Renal cortex interstitium (tissue), 3 donors: ENCODE data around the gene CCDC154. TPM values are rescaled to one million over a fixed set of nuclear protein-coding genes. Genes with fewer than 3 reads are reported as not detected.

Experiments used
- polyA plus RNA-seq, 3 donors: library from polyadenylated mRNA; unstranded; fragments of 120-200 nt; gene quantifications; one replicate each; pipeline ENCODE4 v1.2.1, GENCODE V29; 2013; ENCODE audit not compliant: insufficient read length in 3 of 3

The CCDC154 gene
- polyA plus RNA-seq, 3 donors: 2.0 to 3.9 (median 3.6) TPM

Other genes starting within 250 kb of the CCDC154 start
- gene TPSG1, start 219.3 kb downstream of the CCDC154 start, polyA plus RNA-seq: 1 to 10 TPM; 1.1 to 1.7 (median 1.1) TPM
- gene TPSB2, start 214.4 kb downstream of the CCDC154 start, polyA plus RNA-seq: under 1 TPM in 1 of 3 donors, not detected in 2; 0.37 TPM
- gene TPSAB1, start 203.9 kb downstream of the CCDC154 start, polyA plus RNA-seq: under 1 TPM in 1 of 3 donors, not detected in 2; 0.22 TPM
- gene TPSD1, start 188.5 kb downstream of the CCDC154 start, polyA plus RNA-seq: under 1 TPM in 1 of 3 donors, not detected in 2; 0.95 TPM
- 100 to 1,000 TPM; 151 to 176 (median 155) TPM for gene UBE2I, start 134.9 kb downstream of the CCDC154 start, polyA plus RNA-seq
- 10 to 100 TPM in 1 of 3 donors, 1 to 10 TPM in 2; 5.3 to 14.6 (median 6.6) TPM for gene BAIAP3, start 110.9 kb downstream of the CCDC154 start, polyA plus RNA-seq
- gene TSR3, start 92.7 kb downstream of the CCDC154 start, polyA plus RNA-seq: 10 to 100 TPM; 34.7 to 57.8 (median 54.9) TPM
- 10 to 100 TPM; 49.2 to 76.7 (median 65.5) TPM for gene GNPTG, start 92.6 kb downstream of the CCDC154 start, polyA plus RNA-seq
- gene UNKL, start 29.9 kb downstream of the CCDC154 start, polyA plus RNA-seq: 10 to 100 TPM; 16.2 to 30.6 (median 20.0) TPM
- gene UQCC4, start 23.8 kb downstream of the CCDC154 start, polyA plus RNA-seq: 10 to 100 TPM; 11.4 to 16.3 (median 13.6) TPM
- not detected for gene PERCC1, start 13.5 kb downstream of the CCDC154 start, polyA plus RNA-seq
- 10 to 100 TPM; 44.9 to 62.2 (median 51.7) TPM for gene CLCN7, start 30.5 kb upstream of the CCDC154 start, polyA plus RNA-seq
- gene PTX4, start 44.4 kb upstream of the CCDC154 start, polyA plus RNA-seq: under 1 TPM in 1 of 3 donors, not detected in 2; 0.09 TPM
- gene TELO2, start 48.8 kb upstream of the CCDC154 start, polyA plus RNA-seq: 10 to 100 TPM; 24.1 to 46.2 (median 38.0) TPM
- 10 to 100 TPM; 15.9 to 23.6 (median 22.6) TPM for gene TMEM204, start 89.1 kb upstream of the CCDC154 start, polyA plus RNA-seq
- gene IFT140, start 167.5 kb upstream of the CCDC154 start, polyA plus RNA-seq: 10 to 100 TPM; 36.2 to 45.5 (median 44.1) TPM
- 10 to 100 TPM; 20.0 to 30.0 (median 21.2) TPM for gene CRAMP1, start 167.8 kb upstream of the CCDC154 start, polyA plus RNA-seq
- gene JPT2, start 233.7 kb upstream of the CCDC154 start, polyA plus RNA-seq: 10 to 100 TPM; 75.6 to 82.4 (median 80.4) TPM